ENCODE data around the gene USP43.
"Not testable (repeated sequence)": the region's sequence is repeated elsewhere in the genome, so short reads cannot be mapped to it uniquely, and the experiment has no call there.

Gene USP43

DNA sequence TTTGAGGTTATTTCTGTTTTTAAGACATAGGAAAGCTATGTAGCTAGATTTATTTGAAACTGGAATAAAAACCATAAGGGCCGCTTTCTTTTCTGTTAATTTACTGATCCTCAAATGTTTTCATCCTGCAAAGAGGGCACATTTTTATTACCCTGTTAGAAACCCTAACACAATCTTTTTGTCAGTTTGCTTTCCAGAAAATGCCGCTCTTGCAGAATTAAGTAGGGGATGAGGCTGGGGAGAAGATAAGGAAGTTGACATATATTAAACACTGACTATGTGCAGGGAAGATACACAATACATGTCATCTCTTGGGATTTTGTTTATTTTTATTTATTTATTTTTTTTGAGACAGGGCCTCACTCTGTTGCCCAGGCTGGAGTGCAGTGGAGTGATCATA is 15.7 kb downstream of the USP43 start:
- DNase-seq (ENCODE audit: low read depth), result no peak
- H3K4me3 ChIP-seq (replicated peaks; ENCODE audit: low read depth, low read length), result no peak overlapping the region
- no peak for TF ChIP-seq CTCF (IDR thresholded peaks at IDR 0.05; ENCODE audit: low read length, missing control alignments)

DNA sequence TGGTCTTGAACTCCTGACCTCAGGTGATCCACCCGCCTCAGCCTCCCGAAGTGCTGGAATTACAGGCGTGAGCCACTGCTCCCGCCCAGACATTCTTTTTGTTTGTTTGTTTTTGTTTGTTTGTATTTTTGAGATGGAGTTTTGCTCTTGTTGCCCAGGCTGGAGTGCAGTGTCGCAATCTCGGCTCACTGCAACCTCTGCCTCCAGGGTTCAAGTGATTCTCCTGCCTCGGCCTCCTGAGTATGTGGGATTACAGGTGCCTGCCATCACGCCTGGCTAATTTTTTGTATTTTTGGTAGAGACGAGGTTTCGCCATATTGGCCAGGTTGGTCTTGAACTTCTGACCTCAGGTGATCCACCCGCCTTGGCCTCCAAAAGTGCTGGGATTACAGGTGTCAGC is 18.2 kb downstream of the USP43 start:
- not testable (repeated sequence) for H3K4me3 ChIP-seq (replicated peaks; ENCODE audit: low read depth, low read length); DNase-seq (ENCODE audit: low read depth)

DNA sequence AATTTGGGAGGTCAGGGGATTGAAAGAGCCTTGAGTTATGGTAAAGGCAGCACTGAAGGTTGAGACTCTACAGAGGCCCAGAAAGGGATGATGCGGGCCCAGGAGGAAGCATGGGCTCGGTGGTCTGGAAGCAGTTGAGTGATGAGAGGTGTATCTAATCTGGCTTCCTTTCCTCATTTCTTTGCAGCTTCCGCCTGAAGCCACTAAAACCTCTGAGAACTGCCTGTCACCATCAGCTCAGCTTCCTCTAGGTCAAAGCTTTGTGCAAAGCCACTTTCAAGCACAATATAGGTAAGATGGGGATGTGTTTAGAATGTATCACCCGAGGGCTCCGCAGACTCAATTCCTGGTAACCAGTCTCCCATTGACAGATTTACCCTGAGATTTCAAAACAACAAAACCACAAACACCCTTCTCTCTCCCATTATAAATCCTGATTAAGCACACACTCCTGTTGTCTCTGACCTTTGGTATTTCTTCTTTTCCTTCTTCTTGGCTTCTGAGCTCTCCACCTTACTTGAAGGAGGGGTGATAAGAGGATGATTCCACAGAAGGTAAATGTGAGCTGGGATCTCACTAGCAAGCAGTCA is 21.2 kb downstream of the USP43 start:
- no peak for TF ChIP-seq CTCF (IDR thresholded peaks at IDR 0.05; ENCODE audit: low read length, missing control alignments)

GRCh38 chr17:9668517-9668916 is 23.2 kb downstream of the USP43 start:
- DNase-seq (ENCODE audit: low read depth), result no peak
- no peak for TF ChIP-seq CTCF (IDR thresholded peaks at IDR 0.05; ENCODE audit: low read length, missing control alignments)

More for the DNA sequence above, 21.2 kb downstream of the USP43 start:
- no peak for DNase-seq (ENCODE audit: low read depth)
- no peak overlapping the region for H3K4me3 ChIP-seq (replicated peaks; ENCODE audit: low read depth, low read length)

GRCh38 chr17:9669551-9670008 is 24.3 kb downstream of the USP43 start:
- no peak for DNase-seq (ENCODE audit: low read depth)
- TF ChIP-seq CTCF (IDR thresholded peaks at IDR 0.05; ENCODE audit: low read length, missing control alignments), result no peak
- H3K4me3 ChIP-seq (replicated peaks; ENCODE audit: low read depth, low read length), result no peak overlapping the region

More at GRCh38 chr17:9668517-9668916, 23.2 kb downstream of the USP43 start:
- H3K4me3 ChIP-seq (replicated peaks; ENCODE audit: low read depth, low read length), result no peak overlapping the region

DNA sequence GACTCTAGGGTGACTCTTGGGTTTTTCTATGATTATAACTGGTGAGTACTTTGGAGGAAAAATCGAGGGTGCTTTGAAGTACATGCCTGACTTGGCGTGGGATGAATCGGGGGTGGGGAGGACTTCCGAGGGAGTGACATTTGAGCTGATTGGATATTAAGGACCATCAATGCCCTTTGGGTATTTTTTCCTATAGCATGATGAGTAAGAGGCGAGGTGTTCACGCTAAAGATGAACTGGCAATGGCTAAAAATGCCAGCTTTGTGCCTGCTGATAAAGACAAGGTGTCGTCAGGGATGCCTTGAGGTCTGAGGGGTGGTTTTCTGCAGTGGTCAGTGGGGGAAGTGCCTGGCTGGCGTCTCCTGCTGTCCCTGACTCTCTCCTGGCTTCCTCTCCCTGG is 25.3 kb downstream of the USP43 start:
- no peak for DNase-seq (ENCODE audit: low read depth)
- no peak overlapping the region for H3K4me3 ChIP-seq (replicated peaks; ENCODE audit: low read depth, low read length)
- TF ChIP-seq CTCF (IDR thresholded peaks at IDR 0.05; ENCODE audit: low read length, missing control alignments), result no peak

- TF ChIP-seq CTCF (IDR thresholded peaks at IDR 0.05; ENCODE audit: low read length, missing control alignments), result no peak
- DNase-seq (ENCODE audit: low read depth), result no peak
- no peak overlapping the region for H3K4me3 ChIP-seq (replicated peaks; ENCODE audit: low read depth, low read length)
Measured at GRCh38 chr17:9671559-9671958, 26.2 kb downstream of the USP43 start.

Measured in fibroblast of pulmonary artery (primary cell).